Activated naive CD8-positive, alpha-beta T cell (primary cell): ENCODE data around the gene MORN1.

ENCODE experiments used
- H3K27ac Mint-ChIP-seq: one replicate; pipeline ENCODE4 v1.8.0; 2021; ENCODE audit warnings: mixed read lengths
- H3K27me3 Mint-ChIP-seq: one replicate; pipeline ENCODE4 v1.8.0; 2021; ENCODE audit warnings: mixed read lengths
- H3K36me3 Mint-ChIP-seq: one replicate; pipeline ENCODE4 v1.8.0; 2021; ENCODE audit warnings: mixed read lengths
- H3K4me1 Mint-ChIP-seq: one replicate; pipeline ENCODE4 v1.8.0; 2021; ENCODE audit warnings: low read depth, mixed read lengths
- H3K4me3 Mint-ChIP-seq: one replicate; pipeline ENCODE4 v1.8.0; 2021; ENCODE audit warnings: mild to moderate bottlenecking, mixed read lengths
- H3K9me3 Mint-ChIP-seq: one replicate; pipeline ENCODE4 v1.8.0; 2021; ENCODE audit warnings: low read depth, mixed read lengths

The MORN1 gene

GRCh38 chr1:2274231-2274928 lies 117.0 kb downstream of the MORN1 start:
- Mint-ChIP-seq H3K4me3 (no peak overlapping the region), H3K4me1 (peaks cover 50% of the 10 kb centered on the region), H3K9me3 (no peaks in the 10 kb centered on the region), H3K36me3 (peaks cover 2% of the 10 kb centered on the region), H3K27ac (no peak overlapping the region), H3K27me3 (no peaks in the 10 kb centered on the region)

- Mint-ChIP-seq H3K27ac (no peak overlapping the region), H3K27me3 (no peaks in the 10 kb centered on the region), H3K9me3 (no peaks in the 10 kb centered on the region), H3K4me1 (peaks cover 51% of the 10 kb centered on the region), H3K4me3 (no peak overlapping the region), H3K36me3 (peaks cover 2% of the 10 kb centered on the region)
Measured at GRCh38 chr1:2273401-2274090, 117.8 kb downstream of the MORN1 start.

DNA sequence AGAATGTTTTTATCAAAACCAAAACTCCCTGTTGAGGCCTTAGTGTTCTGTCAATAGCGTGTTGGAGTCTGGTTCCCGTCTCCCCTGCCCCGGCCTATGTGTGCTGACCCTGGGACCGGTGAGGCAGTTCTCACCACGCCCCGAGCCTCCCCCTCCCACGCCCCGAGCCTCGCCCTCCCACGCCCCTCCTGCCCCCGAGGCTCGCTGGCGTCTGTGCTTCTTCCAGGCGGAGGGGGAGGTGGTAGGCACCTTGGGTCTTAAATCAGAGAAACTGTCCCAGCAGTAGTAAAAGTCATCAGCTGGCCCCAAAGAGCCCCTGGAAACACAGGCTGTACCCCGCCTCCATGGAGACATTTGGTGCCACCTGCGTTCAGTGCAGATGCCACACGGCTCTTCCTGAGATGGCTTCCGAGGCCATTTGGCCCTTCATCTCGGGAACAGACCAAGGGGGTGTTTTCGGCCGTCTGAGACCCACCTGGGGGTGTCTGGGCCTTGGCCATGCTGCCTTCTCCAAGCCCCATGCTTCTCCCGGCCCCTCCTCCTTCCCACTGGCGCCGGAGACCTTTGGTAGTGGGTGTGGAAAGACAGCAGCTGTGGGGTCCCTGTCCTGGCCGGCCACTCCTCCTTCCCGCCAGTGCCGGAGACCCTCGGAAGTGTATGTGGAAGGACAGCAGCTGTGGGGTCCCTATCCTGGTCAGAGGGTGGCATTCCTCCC lies 118.5 kb downstream of the MORN1 start:
- peaks cover 2% of the 10 kb centered on the region for H3K36me3 Mint-ChIP-seq
- H3K27me3 Mint-ChIP-seq = no peaks in the 10 kb centered on the region
- no peak overlapping the region for H3K27ac Mint-ChIP-seq
- peaks cover 50% of the 10 kb centered on the region for H3K4me1 Mint-ChIP-seq
- H3K9me3 Mint-ChIP-seq = no peaks in the 10 kb centered on the region
- H3K4me3 Mint-ChIP-seq = no peak overlapping the region

DNA sequence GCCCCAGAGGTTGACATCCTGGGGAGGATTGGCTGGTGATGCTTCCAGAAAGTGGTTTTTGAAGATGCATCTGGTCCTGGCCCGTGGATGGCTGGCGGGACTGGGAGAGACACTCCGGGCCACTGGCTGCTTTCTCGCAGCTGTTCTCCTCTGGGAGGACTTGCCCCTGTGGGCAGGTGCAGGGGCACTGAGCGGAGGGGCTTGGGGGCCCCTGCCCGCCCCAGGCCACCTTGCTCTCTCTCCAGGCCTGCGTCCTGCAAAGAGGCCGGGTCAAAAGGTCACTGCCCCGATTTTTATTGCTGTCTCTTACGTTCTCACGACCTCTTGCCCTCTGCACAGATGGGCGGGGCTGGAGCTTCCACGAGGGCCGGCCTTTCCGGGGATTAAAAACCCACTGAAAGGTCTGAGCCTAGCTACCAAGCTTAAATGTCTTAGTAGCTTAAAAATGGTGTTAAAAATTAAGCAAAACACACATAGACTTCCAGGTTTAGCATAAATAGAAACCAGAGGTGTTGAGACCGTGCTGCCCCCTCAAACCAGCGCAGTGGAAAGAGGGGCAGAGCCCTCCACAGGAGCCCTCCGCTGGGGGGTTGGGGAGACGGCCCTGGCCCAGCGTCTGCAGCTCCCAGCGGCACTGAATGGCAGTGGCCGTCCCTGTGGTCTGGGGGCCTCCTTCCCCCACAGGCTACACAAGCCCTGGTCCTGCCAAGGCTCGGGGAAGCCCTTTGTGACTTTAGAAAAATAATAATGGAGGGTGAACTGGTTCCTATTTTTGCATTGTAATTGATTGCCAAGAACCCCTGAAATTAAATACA lies 119.3 kb downstream of the MORN1 start:
- H3K4me1 Mint-ChIP-seq = peaks cover 44% of the 10 kb centered on the region
- H3K9me3 Mint-ChIP-seq = no peaks in the 10 kb centered on the region
- no peaks in the 10 kb centered on the region for H3K36me3 Mint-ChIP-seq
- H3K27ac Mint-ChIP-seq = no peak overlapping the region
- H3K27me3 Mint-ChIP-seq = no peaks in the 10 kb centered on the region
- H3K4me3 Mint-ChIP-seq = no peak overlapping the region
